GOT3 (cell line): ENCODE results near the gene ARHGAP42.

Source experiments
- DNase-seq: peaks from one replicate; lab custom pipeline; 2025; ENCODE audit warnings: mixed read lengths; lab: John Stamatoyannopoulos, UW

ARHGAP42 gene

GRCh38 chr11:100800202-100800601 is 113.1 kb downstream of the ARHGAP42 start:
- no peak for DNase-seq

- no peak for DNase-seq
Measured at GRCh38 chr11:100801225-100801999, 114.3 kb downstream of the ARHGAP42 start.

- DNase-seq: no peak
Measured at GRCh38 chr11:100805506-100806199, 118.6 kb downstream of the ARHGAP42 start.

- no peak for DNase-seq
Measured at GRCh38 chr11:100806296-100806695, 119.2 kb downstream of the ARHGAP42 start.

GRCh38 chr11:100808904-100809491 is 121.9 kb downstream of the ARHGAP42 start:
- no peak for DNase-seq

- DNase-seq: no peak
Measured at GRCh38 chr11:100810146-100810545, 123.1 kb downstream of the ARHGAP42 start.

- no peak for DNase-seq
Measured at GRCh38 chr11:100810666-100811065, 123.6 kb downstream of the ARHGAP42 start.

- no peak for DNase-seq
Measured at GRCh38 chr11:100812517-100812916, 125.4 kb downstream of the ARHGAP42 start.

- no peak for DNase-seq
Measured at GRCh38 chr11:100815787-100816330, 128.8 kb downstream of the ARHGAP42 start.

- no peak for DNase-seq
Measured at GRCh38 chr11:100816823-100817222, 129.7 kb downstream of the ARHGAP42 start.

GRCh38 chr11:100817620-100818019 is 130.5 kb downstream of the ARHGAP42 start:
- DNase-seq: no peak

GRCh38 chr11:100820621-100821020 is 133.5 kb downstream of the ARHGAP42 start:
- no peak for DNase-seq

- no peak for DNase-seq
Measured at GRCh38 chr11:100821198-100821597, 134.1 kb downstream of the ARHGAP42 start.

GRCh38 chr11:100823360-100823759 is 136.3 kb downstream of the ARHGAP42 start:
- no peak for DNase-seq

GRCh38 chr11:100824041-100824809 is 137.1 kb downstream of the ARHGAP42 start:
- DNase-seq: no peak

GRCh38 chr11:100825626-100826025 is 138.5 kb downstream of the ARHGAP42 start:
- no peak for DNase-seq

- no peak for DNase-seq
Measured at GRCh38 chr11:100827934-100828661, 141.0 kb downstream of the ARHGAP42 start.

GRCh38 chr11:100830274-100830673 is 143.2 kb downstream of the ARHGAP42 start:
- no peak for DNase-seq

GRCh38 chr11:100830978-100831732 is 144.1 kb downstream of the ARHGAP42 start:
- no peak for DNase-seq

GRCh38 chr11:100831929-100832494 is 144.9 kb downstream of the ARHGAP42 start:
- no peak for DNase-seq
